Left hindlimb (tissue), 1 donor: ENCODE results near the gene MYRFL.
"Not testable (repeated sequence)": the region's sequence is repeated elsewhere in the genome, so short reads cannot be mapped to it uniquely, and the experiment has no call there.

Experiments used
- DNase-seq: peaks from one replicate; pipeline ENCODE4 v3.0.0-alpha.2; 2018

Gene MYRFL

DNA sequence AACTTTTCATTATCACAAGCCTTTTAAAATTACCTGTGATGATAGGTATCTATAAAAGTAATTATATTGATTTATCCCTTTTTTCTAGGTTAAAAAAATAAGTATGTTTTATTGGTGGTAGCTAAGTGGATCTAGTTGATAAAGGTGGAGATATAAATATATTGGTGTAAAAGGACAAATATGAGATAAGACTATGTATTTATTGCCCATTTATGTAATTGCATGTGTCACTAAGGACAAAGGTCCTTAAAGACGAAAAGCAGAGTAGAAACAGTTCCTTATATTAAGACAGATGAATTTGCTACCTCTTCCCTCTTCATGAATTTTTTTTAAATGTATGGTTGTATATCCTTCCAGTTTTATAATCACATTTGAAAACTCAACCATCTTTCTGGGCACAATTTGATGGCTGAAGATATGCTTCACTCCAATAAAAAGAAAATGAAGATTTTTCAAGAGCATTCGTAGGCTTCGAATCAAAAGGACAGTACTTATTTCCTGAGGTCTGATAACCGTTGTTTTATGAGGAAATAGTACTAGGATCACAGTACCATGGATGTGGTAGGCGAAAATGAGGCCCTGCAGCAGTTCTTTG, at the start of gene MYRFL:
Gene MYRFL, plus strand, starts transcription at position 262 of the 595 bp plus-strand sequence. Its CDS starts 291 bp downstream, at position 553.
- DNase-seq, result no peak

DNA sequence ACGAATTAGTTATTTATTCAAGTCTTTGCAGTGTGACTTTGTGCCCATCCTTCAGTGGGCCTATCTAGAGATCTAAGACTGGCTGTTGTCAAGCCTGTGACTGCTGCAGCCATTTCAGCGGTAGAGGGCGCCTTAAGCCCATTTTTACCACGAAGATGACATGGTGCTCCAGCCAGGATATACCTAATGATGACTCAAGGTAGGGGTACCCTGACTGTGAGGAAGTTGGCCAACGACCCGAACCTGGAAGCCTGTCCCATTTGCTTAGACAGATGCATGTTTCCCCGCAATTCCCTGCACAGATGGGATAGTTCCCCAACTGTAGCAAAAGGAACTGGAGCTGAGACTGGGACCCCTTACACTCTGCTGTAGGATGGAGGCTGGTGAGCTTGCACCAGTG, 45.1 kb upstream of the MYRFL start:
- DNase-seq, result no peak

GRCh38 chr12:69783365-69783764, 41.7 kb upstream of the MYRFL start:
- DNase-seq, result no peak

- DNase-seq, result no peak
Observed at GRCh38 chr12:69789351-69789750, 35.7 kb upstream of the MYRFL start.

DNA sequence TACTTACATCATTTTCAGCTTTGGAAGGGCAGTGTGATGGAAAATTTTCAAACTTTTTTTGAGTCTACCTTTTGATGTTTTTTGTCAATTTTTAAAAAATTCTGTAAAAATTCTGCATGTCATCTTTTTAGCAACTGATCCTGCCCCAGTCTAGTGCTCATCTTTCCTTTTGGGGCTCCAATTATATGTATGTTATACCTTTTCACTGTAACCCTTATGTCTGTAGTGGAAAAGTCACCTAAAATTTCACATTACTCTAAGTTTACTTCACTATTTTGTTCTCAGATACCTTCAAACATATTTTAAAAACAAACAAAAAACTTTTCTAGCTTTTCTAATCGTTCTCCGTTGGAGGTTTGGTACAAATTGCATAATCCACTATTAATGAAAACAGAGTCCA, 32.5 kb upstream of the MYRFL start:
- no peak for DNase-seq

- not testable (repeated sequence) for DNase-seq
Observed at GRCh38 chr12:69807101-69807897, 17.7 kb upstream of the MYRFL start.

DNA sequence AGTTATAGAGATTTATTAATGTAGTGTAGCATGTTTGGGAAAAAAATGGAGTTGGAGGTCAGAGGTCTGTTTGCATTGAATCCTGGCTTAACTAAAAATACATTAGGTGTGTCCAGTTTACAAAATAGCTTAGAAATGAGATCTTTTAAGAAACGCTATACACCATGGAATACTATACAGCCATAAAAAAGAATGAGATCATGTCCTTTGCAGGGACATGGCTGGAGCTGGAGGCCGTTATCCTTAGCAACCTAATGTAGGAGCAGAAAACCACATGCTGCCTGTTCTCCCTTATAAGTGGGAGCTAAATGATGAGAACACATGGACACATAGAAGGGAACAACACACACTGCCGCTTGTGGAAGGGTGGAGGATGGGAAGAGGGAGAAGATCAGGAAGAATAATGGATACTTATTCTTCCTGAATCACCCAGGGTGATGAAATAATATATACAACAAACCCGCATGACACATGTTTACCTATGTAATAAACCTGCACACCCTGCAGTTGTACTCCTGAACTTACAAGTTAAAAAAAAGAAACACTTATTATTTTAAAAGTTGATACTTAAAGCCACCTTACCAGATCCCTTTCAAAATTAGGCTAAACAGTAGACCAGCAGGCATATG, 14.0 kb upstream of the MYRFL start:
- DNase-seq, result no peak

DNA sequence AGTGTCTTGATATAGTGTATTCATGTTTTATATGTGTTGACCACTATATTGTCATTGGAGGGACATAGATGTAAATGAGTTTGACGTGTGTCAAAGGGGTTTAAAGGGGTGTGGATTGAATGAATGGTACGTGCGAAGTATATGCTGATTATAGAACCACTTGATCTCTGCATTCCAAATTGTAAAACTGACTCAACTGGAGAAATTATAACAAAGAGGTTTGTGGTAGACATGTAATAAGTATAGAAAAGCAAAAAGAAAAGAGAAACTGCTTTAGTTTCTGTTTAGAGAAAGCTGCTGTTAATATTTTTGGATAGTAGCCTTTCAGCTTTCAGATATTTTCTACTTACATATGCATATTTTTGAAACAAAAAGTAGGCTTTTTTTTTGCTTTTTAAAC, 8.9 kb upstream of the MYRFL start:
- no peak for DNase-seq

GRCh38 chr12:69821032-69821455, 4.0 kb upstream of the MYRFL start:
- DNase-seq, result no peak

DNA sequence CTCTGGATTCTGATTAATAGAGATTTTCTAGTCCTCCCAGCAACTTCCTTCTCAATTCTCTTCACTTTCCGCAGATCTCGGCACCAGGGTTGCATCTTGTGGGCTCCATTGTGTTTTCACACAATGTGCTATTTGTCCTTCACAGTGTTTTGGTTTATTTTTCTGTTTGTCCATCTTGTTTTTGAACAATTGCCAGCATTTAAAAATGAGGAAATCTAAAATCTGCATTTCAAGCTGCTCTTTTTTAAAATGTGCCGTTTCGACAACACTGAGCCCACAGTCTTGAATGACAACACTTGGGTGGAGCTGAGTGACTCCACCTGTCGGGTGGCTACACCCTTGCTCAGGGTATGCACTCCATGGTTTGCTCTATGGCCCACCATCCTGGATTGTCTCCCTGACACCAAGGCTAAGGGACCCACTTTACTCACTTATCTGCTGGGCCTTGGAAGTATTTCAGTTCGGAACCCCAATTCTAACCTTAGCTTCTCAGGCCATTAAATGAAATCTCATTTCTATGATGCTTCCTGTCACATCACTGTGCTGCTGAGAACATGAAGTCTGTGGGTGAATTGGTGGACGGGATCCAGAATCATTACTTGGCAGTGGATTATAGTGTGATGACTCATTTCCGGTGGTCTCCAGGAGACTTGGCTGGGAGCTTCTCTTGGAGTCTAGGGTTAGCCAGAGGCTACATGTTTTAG, 3.4 kb upstream of the MYRFL start:
- peak; percentile 51 for DNase-seq

DNA sequence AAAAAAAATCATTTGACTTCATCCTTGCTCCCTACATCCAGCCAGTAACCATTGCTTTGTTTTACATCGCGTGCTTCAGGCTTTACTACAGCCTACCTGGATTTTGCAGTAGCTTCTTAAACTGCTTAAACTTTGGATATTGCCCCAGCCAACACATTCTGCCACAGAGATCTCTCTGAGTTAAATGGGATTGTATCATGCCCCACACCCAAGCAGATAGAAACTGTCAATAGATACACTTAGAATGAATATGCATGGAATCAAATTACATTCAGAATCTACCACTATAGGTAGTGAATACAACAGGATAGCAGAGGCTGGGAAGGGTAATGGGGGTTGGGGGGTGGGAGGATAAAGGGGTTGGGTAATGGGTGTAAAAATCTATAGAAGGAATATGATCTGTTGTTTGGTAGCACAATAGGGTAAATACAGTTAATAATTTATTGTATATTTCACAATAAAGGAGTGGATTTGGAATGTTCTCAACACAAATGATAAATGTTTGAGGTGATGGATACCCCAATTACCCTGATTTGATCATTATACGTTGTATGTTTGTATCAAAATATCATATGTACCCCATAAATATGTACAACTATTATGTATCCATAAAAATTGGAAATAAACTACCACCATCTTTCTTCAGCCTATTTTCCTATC, 2.7 kb upstream of the MYRFL start:
- DNase-seq, result no peak

GRCh38 chr12:69824028-69824427, 999 bp upstream of the MYRFL start:
- no peak for DNase-seq

DNA sequence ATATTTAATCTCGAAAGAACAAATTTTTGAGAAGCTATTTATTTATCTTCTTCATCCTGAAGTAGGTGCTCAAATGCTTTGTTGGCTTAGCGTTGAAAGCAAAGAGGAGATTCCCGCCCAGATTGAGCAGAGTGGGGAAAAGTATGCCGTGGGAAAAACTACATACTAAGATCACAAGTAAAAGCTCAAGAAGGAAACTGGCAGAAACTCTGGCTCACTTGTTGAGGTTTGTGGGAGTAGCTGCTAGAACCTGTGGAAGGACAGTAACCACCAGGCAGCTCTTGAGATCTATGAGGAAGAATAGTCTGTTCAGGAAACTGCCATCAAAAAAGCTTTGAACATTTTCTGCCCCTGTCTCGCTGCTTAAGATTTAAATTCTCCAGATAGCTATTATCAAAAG, 3.9 kb downstream of the MYRFL start:
- no peak for DNase-seq

DNA sequence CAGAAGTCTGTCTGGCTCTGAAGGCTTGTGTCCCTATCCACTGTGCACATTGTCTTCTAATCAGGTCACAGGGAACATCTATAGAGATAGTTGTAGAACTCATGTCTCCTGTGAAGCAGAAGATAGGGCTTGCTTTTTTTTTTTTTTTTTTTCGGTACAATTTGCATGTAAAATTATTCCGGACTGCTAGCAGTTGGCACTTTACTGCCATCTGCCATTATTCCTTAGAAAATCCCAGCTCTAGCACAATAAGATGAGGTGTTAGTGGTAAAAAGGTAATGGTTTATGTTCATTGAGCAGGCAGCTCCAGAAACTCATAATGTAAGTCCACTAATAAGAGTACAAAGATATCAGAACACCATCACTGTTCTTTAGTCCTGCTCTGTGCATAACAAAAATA, 8.7 kb downstream of the MYRFL start:
- no peak for DNase-seq

GRCh38 chr12:69834147-69834546, 9.1 kb downstream of the MYRFL start:
- DNase-seq, result no peak

- DNase-seq, result no peak
Observed at GRCh38 chr12:69834576-69834975, 9.5 kb downstream of the MYRFL start.

- no peak for DNase-seq
Observed at GRCh38 chr12:69835081-69835480, 10.1 kb downstream of the MYRFL start.

DNA sequence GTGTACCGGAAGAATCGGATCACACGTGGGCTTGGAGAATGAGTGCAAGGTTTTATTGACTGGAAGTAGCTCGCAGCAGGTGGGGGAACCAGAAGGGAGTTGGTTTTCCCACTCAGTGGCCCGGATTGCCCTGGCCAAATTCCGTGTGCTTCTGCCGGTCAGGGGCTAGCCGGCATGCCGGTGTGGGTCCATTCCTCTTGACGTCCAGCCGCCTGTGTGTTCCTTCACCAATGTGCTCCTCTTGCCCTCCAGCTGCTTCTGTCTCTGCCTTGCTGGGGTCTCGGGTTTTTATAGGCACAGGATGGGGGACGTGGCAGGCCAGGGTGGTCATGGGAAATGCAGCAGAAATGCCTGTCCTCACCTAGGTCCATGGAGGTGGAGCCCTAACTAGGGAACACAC, 11.0 kb downstream of the MYRFL start:
- DNase-seq, result no peak

DNA sequence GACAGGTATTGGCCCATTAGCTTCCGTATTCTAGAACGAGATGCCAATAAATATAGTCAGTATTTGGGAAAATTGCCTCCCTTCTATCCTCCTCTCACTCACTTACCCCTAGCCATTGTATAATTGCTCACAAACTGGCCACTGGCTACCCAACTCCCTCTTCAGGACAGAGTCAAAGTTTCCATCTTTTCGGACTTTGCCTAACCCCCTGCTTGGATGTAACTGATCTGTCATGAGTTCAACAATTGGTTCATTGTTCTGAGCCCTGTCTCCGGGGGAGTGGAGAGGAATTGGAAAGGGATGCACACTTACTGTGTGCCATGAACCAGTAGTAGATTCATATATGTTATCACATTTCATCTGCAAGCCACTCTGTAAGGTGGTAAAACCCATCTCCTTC, 12.2 kb downstream of the MYRFL start:
- DNase-seq, result no peak

DNA sequence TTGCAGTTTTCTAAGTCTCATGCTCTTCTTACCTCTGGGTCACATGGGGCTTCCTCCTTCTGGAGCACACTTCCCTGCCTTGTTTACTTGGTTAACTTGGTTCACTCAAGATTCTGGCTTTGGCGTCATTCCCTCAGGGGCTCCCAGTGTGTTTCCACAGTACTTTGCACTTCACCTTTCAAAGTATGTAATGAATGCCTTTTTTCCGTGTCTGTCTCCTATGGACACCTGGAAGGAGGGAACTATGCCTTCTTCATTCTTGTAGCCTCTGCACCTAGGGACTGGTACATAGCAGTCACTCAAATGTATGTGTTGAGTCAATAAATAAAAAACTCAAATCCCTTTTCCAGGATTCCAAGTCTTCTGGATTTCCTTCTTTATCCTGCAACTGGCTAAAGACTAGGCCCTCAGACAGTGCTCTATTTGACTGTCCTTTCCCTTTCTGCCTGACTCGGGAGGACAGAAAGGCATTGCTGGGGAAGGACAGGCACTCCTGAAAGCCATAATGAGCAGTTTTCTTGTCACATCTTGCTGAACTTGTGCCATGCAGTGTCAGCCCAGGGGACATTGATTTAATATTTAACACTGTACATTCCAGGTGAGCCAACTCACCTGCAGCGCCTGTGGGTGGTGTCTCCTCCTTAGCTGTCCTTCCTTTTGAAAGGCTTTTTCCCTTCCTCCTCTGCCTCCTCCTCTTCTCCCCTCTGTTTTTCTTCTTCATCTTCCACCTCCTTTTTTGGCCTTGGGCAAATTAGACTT, 12.8 kb downstream of the MYRFL start:
- no peak for DNase-seq

- DNase-seq, result no peak
Observed at GRCh38 chr12:69840727-69841126, 15.7 kb downstream of the MYRFL start.

DNA sequence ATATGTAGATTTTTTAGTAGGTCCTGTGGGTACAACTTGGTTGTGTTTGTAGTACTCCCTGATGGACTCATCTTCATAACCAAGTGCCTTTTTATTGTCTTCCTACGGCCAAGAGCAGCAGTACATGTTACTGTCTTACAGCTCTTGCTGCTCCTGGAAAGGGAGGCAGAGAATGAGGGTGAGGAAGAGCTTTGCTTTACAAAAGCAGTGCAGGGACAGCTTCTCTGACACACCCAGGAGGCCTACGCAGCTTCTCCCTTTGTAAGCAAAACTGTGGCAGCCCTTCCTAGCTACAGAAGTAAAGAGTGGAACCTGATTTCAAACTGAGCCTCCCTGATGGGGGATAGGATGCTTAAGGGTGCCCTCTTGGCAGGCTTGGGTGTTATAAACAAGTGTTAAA, 18.6 kb downstream of the MYRFL start:
- DNase-seq, result no peak
